SW480 (cell line): ENCODE data around the gene LNX1.

Source experiments
- DNase-seq: peaks from one replicate; pipeline ENCODE4 v3.0.0-alpha.2; 2016; ENCODE audit warnings: low spot score

The LNX1 gene

DNA sequence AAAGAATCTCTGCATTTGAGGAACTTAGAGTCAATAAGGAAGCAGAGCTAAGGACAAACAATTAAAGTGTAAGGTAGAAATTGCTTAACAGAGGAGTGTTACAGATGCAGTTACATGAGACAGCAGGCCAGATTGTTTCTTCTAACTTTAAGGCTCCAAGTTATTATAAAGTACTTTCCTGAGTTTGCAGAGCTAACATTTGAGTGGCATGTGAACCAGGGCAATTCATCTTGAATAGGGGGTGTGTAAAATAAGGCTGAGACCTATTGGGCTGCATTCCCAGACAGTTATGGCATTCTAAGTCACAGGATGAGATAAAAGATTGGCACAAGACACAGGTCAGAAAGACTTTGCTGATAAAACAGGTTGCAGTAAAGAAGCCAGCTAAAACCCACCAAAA, 7.6 kb upstream of the LNX1 start:
- DNase-seq = no peak

GRCh38 chr4:53598483-53598882, 7.2 kb upstream of the LNX1 start:
- no peak for DNase-seq

- no peak for DNase-seq
Observed at GRCh38 chr4:53596901-53597300, 5.6 kb upstream of the LNX1 start.

DNA sequence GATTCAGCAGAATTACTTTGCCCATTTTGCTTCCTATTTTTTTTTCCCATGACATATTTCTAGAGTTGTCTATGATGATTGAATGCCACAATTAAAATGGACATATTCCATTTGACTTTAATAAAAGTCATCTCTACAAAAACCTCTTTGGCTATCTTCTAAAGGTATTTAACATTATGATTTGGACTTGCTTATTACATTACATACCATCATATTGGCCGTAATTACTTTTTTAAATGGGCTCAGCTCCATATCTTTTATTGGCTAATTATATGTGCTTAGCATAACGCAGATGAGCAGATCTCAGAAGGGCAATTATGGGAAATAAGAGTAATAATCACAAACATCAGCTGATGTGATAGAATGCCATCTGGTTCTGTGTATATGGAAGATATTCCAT, 4.5 kb upstream of the LNX1 start:
- DNase-seq = no peak

DNA sequence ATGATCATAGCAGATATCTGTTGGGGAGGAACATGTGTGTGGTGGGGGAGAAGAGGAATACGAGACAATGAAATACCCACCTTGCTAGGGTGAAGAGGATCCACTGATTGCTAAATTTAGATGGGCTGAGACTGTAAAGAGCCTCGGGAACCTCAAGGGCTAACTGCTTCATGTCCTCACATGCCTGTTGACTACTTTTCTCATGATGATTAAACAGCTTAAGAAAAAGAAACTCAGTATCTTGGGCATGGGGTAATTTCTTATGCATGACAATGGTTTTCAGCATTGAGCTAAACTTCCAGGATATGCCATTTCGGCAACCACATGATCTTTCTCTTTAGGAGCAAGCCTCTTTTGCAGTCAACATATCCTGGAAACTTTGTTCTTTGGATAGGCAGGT, 3.9 kb upstream of the LNX1 start:
- DNase-seq = no peak

DNA sequence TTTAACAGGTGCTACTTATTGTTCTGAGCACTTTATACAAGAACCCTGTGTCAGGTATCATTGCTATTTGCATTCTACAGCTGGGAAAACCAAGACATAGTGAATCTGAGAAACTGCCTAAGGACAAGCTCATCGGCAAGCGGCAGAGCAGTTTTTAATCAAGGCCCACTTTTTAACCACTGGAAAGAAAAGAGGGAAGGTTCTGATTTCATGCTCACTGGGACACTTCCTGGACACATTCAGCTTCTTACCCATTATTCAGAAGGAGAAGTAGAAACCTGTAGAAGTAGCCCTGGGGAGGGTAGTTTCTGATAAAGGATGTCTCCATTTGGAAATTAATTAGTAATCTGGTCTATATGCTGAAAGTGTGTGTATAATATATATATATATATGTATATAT, 2.5 kb upstream of the LNX1 start:
- DNase-seq = no peak

- DNase-seq = peak; percentile 80
Observed at GRCh38 chr4:53592686-53593501, 1.6 kb upstream of the LNX1 start.

DNA sequence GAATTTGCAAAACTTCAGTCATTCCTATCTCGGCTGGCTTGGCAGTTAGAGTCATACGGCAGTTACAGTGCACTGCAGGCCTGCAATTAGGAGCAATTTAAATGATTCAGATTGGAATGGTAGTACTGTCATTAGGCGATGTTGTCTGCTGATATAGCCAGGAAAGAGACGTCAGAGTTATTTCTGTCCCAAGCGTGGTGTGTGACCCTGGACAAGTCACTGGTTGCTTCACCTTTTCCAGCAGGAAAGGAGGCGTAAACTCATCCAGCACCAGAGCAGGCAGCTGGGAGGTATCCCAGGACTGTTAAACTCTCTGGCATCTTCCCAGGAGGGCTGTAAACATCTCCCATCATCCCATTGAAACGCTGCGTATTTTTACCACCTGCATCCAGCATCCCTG, 836 bp upstream of the LNX1 start:
- DNase-seq = no peak

DNA sequence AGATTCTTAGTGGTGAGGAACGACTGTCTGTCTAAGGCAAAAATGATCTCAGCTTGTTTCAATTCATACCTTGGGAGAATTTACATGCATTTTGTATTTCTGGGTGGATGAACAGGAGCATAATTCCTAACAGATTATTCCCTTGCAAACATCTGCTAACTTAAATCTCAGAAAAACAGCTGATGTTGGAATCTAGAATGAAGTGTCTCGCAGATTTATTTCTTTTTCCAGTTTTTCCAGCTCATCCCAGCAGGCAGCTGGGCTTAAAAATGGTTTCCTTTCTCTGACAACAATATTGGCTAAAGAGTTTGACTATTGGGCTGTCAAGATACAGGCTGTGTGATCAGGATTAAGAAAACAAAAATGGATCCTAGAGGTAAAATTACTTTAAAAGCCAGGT, 1.1 kb downstream of the LNX1 start:
- no peak for DNase-seq

DNA sequence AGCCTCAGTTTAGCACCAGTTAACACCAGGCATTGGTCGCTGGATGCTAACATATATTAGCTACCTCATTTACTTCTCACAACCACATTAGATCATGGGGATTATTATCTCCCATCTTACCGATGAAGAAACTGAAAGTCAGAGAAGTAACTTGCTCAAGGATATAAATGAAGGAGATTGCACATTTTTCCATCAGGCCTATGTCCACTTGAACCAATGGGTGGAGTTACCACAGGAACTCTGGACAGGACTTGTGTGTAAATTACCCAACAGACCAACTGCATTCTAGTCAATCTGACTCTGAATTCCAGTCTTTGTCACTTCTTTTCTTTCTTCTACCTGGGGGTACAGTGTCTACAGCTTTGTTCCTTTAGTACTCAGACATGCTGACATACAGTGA, 1.8 kb downstream of the LNX1 start:
- DNase-seq = no peak

- peak; percentile 93 for DNase-seq
Observed at GRCh38 chr4:53587135-53587534, 4.2 kb downstream of the LNX1 start.

DNA sequence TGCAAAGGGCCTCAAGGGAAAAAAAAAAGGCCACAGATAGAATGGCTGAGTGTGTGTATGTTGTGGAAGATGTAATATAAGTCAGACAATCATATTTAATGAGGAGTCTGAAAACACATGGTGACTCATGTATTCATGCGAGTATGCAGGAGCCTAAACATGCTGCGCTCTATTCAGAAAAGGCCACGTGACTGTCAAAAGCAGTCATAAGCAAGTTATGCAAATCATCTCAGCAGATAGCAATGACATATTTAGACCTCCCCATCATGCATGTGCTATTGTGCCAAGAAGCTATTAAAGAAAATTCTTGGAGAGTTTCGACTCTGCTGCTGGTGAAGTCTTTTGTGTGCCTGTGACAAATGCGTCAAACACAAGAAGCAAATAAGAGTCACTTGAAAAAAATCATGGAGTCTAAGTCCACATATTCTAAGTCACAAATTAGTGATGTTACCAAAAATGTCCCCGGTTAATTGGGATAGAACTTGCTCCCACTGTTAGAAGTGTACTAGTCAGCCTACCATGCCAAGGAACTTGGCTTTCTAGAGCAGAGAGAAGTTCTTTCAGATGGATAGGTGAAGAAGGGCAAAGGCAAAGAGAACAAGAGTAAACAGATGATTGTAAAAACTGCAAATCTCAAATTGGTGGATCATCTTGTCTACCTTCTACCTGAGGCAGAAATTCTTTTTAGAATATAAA, 5.0 kb downstream of the LNX1 start:
- DNase-seq = peak; percentile 52

DNA sequence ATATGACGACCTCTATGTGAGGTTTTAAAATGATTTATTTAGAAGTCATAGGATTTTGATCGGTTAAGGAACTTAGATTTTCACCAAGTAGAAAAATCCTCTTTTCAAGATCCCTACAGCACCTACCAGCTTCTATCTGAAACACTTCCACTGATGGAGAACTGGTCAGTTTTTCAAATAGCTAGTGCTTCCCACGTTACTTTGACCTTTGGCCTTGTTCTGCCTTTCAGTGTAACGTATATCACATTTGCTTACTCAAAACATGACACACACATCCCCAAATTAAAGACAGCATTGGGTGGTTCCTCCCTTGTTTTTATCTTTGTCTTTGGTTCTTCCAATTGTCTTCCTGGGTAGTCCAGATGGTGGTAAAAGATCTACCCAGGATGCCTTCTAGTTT, 6.6 kb downstream of the LNX1 start:
- no peak for DNase-seq

DNA sequence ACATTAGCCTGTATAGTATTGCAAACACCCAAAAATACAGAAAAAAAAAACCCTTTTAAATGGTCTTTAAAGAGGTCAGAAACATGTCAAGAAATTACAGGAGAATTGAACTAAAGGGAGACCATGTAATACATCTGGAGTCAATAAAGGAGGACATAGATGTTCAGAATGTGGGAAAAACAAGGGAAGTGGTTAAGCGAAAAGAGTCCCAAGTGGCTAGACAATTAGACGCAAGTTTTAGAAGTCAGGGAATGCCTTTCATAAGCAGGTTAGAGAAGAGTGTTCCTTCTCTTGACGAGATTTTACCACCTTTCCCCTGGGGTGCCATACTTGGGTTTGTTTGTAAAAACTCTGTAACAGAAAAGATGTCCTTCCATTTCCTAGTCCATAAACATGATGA, 7.8 kb downstream of the LNX1 start:
- no peak for DNase-seq

- peak; percentile 4 for DNase-seq
Observed at GRCh38 chr4:53582194-53582593, 9.1 kb downstream of the LNX1 start.

DNA sequence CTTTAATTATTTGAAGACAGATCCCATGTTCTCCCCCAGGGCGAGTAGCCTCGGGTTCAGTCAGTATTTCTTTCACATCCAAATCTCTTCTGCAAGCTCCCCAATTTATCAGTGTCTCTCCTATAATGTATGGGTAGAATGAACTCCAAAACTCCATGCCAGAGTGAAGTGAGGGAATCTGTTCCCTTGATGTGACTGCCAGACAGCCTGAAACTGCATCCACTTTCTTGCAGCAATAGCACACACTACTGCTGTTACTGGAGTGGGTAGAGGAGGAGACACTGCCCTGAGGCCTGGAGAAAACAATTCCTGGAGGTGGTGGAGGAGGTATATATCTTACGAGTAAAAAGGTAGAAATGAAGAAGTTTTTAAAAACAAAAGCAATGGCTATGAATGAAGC, 11.0 kb downstream of the LNX1 start:
- DNase-seq = no peak

GRCh38 chr4:53579826-53580225, 11.5 kb downstream of the LNX1 start:
- no peak for DNase-seq

DNA sequence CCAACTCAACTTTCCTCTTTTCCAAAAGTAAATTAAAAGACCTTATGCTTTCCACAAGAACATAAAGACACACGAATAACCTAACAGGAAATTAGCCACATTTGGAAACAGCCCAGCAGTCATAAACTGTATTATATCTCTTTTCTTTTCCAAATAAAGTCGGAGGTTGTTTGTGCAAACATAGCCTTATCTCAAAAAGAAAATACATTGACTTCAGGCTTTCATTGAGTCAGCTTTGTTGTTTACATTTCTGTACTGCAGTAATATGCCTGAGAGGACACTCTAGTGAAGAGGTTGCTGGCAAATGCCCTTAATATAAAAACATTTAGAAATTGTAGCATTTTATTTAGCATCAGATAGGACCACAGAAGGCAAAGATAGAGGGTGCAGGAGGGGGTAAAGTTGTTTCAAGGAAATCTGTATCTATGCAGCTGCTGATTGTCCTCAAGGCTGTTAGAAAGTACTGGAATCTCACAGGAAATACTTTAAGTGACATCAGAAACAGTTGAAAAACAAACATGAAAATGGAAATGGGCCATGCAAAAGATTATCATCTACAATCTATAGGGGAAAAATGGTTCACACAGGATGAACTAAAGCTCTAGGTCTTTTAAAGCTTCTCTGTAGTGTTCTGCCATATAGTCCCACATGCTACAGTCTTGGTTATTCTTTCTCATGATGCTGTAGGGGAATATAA, 14.5 kb downstream of the LNX1 start:
- no peak for DNase-seq

GRCh38 chr4:53576071-53576617, 15.1 kb downstream of the LNX1 start:
- DNase-seq = no peak

- no peak for DNase-seq
Observed at GRCh38 chr4:53575552-53575951, 15.7 kb downstream of the LNX1 start.

- no peak for DNase-seq
Observed at GRCh38 chr4:53574528-53574927, 16.8 kb downstream of the LNX1 start.

DNA sequence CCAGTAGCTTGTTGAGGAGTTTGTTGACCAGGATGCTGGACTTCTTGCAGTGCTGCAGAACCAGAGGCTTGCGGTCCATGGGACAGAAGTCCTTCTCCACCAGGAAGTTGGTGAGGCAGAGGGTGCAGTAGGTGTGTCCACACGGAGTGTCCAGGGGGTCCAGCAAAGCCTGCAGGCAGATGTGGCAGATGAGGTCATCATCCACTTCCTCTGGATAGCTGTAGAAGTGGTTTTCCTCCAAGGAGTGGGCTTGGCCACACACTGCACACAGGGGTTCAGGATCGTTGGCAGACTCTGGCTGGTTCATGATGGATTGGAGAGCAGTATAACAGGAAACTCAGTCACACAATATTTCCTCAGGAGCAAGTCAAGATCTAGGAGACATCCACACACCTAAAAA, 17.6 kb downstream of the LNX1 start:
- DNase-seq = no peak

GRCh38 chr4:53572600-53572994, 18.7 kb downstream of the LNX1 start:
- DNase-seq = no peak
